Prostate gland (tissue), 2 donors: ENCODE results near the gene ITLN1. TPM values are rescaled to one million over a fixed set of nuclear protein-coding genes. Genes with fewer than 3 reads are reported as not detected.
"Not testable (repeated sequence)": the region's sequence is repeated elsewhere in the genome, so short reads cannot be mapped to it uniquely, and the experiment has no call there.

Experiments
- DNase-seq: peaks from one replicate; pipeline ENCODE4 v3.0.0-alpha.2; 2019; ENCODE audit warnings: low spot score
- H3K27ac ChIP-seq, 2 donors: fragments of 200-600 bp; sonication (generic); 2 replicates each; pipeline ENCODE4 v1.5.1; 2017 to 2019
- H3K27me3 ChIP-seq: fragments of 200-600 bp; sonication (generic); replicated peaks from 2 replicates; pipeline ENCODE4 v1.5.1; 2019; ENCODE audit not compliant: insufficient read depth
- H3K36me3 ChIP-seq, 2 donors: fragments of 200-600 bp; sonication (generic); 1 replicate in 1 of 2; 2 replicates in 1 of 2; pipeline versions ENCODE4 v1.5.1 to v1.8.1; 2017 to 2019
- H3K4me1 ChIP-seq: fragments of 200-600 bp; sonication (generic); replicated peaks from 2 replicates; pipeline ENCODE4 v1.5.1; 2019
- H3K4me3 ChIP-seq, 2 donors: fragments of 200-600 bp; sonication (generic); 2 replicates each; pipeline ENCODE4 v1.5.1; 2017 to 2019
- H3K9me3 ChIP-seq: fragments of 200-600 bp; sonication (generic); 2 replicates; pipeline ENCODE4 v1.5.1; 2017
- POLR2A ChIP-seq: fragments of 450-650 bp; IDR thresholded peaks from one replicate; pipeline ENCODE4 v1.6.1; 2016; ENCODE audit warnings: antibody characterized with exemption, mild to moderate bottlenecking
- POLR2AphosphoS5 ChIP-seq: sonication (generic); formaldehyde crosslinking; IDR thresholded peaks from one replicate; pipeline ENCODE4 v1.6.1; 2017; ENCODE audit warnings: antibody characterized with exemption
- WGBS: methylation state at CpG from one replicate; pipeline ENCODE4 v1.1.5; 2018; 5-methylcytosine and 5-hydroxymethylcytosine counted together
- intact Hi-C: fragments of 100-400 bp; cut with DNase I; formaldehyde crosslinking; loops from one replicate; pipeline ENCODE4 v1.14.2; 2022
- total RNA-seq, 2 donors: library from RNA; depleted of rRNA; stranded (reverse); fragments of >200 nt; gene quantifications; one replicate each; pipeline ENCODE4 v1.1.0, GENCODE V29; 2016
- TF ChIP-seq, protein P1 (sequence below), 4 experiments: fragments of 200-600 bp in 2 of 4; fragments of 450-650 bp in 2 of 4; sonication (generic) in 2 of 4; IDR thresholded peaks; 1 replicate in 3 of 4; 2 replicates in 1 of 4; pipeline ENCODE4 v1.5.1; 2016 to 2019; ENCODE audit warnings: antibody characterized with exemption in 4 of 4, mild to moderate bottlenecking in 2 of 4, moderate library complexity in 2 of 4

Gene ITLN1
- total RNA-seq, 2 donors from 2014 or later: 0.96 to 7.0 TPM

DNA sequence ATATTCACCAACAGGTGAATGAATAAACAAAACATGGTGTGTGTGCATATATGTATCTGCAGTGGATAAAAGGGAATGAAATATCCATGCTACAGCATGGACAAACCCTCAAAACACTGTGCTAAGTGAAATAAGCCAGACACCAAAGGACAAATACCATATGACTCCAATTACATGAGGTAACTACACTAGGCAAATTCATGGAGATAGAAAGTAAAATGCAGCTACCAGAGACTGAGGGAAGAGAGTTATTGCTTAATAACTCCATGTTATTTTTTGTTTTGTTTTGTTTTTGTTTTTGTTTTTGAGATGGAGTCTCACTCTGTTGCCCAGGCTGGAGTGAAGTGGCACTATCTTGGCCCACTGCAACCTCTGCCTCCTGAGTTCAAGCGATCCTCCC is 2.4 kb downstream of the ITLN1 start:
- H3K27me3 ChIP-seq: no peaks in the 10 kb centered on the region
- intact Hi-C loops: no loop called here
- TF ChIP-seq, protein P1, sequence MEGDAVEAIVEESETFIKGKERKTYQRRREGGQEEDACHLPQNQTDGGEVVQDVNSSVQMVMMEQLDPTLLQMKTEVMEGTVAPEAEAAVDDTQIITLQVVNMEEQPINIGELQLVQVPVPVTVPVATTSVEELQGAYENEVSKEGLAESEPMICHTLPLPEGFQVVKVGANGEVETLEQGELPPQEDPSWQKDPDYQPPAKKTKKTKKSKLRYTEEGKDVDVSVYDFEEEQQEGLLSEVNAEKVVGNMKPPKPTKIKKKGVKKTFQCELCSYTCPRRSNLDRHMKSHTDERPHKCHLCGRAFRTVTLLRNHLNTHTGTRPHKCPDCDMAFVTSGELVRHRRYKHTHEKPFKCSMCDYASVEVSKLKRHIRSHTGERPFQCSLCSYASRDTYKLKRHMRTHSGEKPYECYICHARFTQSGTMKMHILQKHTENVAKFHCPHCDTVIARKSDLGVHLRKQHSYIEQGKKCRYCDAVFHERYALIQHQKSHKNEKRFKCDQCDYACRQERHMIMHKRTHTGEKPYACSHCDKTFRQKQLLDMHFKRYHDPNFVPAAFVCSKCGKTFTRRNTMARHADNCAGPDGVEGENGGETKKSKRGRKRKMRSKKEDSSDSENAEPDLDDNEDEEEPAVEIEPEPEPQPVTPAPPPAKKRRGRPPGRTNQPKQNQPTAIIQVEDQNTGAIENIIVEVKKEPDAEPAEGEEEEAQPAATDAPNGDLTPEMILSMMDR (IDR thresholded peaks at IDR 0.05): no peak
- TF ChIP-seq POLR2A (no peak), POLR2AphosphoS5 (no peak)
- no peak overlapping the region for H3K27ac ChIP-seq
- DNase-seq: no peak
- H3K4me3 ChIP-seq: no peak overlapping the region
- H3K9me3 ChIP-seq: no peaks in the 10 kb centered on the region
- H3K36me3 ChIP-seq: no peaks in the 10 kb centered on the region
- H3K4me1 ChIP-seq: no peaks in the 10 kb centered on the region
- 100% methylated on average over 1 of the region's 1 CpG for whole genome bisulfite sequencing

DNA sequence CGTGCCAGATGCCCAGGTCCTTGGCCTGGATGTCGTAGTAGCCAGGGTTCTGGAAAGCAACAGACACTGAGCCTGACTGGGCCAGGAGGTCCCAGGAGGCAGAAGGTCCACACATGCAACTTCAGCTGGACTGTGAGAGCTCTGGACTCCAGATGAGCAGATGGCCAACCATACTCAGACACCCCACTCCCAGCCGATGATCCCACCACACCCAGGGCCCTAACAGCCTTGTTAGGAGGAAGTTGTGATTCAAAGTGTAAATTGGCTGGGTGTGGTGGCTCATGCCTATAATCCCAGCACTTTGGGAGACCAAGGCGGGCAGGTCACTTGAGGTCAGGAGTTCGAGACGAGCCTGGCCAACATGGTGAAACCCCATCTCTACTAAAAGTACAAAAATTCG is 3.7 kb downstream of the ITLN1 start:
- H3K27ac ChIP-seq, H3K27me3 ChIP-seq, DNase-seq, H3K4me1 ChIP-seq, H3K9me3 ChIP-seq, H3K4me3 ChIP-seq, intact Hi-C loops, H3K36me3 ChIP-seq: not testable (repeated sequence)
- WGBS: 89% methylated on average over 7 of the region's 7 CpGs

DNA sequence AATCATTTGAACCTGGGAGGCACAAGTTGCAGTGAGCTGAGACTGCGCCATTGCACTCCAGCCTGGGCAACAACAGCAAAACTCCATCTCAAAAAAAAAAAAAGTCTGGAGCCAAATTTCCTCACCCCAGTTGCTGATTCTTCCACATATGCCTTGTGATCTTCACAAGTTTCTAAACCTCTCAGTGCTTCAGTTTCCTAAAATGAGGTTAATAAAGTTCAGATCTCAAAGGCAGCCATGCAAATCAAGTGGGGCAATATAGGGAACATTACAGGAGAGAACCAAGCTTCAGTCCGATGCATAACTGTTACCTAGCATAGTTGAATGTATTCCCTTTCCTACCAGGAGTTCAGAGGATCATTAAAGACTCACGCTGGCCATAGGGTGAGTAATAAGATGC is 4.8 kb downstream of the ITLN1 start:
- Histone ChIP-seq H3K4me3 (no peak overlapping the region), H3K27ac (no peak overlapping the region), H3K4me1 (no peaks in the 10 kb centered on the region), H3K36me3 (no peaks in the 10 kb centered on the region), H3K9me3 (no peaks in the 10 kb centered on the region), H3K27me3 (no peaks in the 10 kb centered on the region)
- intact Hi-C loops: no loop called here
- no peak for DNase-seq
- TF ChIP-seq POLR2A (no peak), POLR2AphosphoS5 (no peak)
- TF ChIP-seq, protein P1 (IDR thresholded peaks at IDR 0.05): no peak
- WGBS: 89% methylated on average over 3 of the region's 3 CpGs

DNA sequence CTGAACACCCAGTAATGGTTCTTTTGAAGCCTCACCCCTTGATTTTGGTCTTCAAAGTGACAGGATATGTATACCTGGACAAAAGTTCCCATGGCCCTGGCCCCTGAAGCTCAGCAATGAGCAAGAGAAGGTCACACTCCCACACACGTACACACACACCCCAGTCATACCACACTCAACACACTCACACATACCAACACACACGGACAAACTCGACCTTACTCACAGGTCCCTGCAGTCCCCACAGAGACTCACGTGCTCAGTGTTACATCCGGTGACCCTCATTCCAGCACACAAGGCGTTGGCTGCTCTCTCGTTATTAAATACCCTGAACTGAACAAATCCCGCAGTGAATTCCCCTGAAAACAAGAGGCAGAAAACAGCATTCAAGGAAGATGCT is 5.9 kb downstream of the ITLN1 start:
- 74% methylated on average over 8 of the region's 8 CpGs for WGBS
- Histone ChIP-seq H3K27me3 (no peaks in the 10 kb centered on the region), H3K36me3 (no peaks in the 10 kb centered on the region), H3K4me1 (no peaks in the 10 kb centered on the region), H3K9me3 (no peaks in the 10 kb centered on the region), H3K27ac (no peak overlapping the region), H3K4me3 (no peak overlapping the region)
- intact Hi-C loops: no loop called here
- TF ChIP-seq POLR2AphosphoS5 (no peak), POLR2A (no peak)
- TF ChIP-seq, protein P1 (IDR thresholded peaks at IDR 0.05): no peak
- no peak for DNase-seq

DNA sequence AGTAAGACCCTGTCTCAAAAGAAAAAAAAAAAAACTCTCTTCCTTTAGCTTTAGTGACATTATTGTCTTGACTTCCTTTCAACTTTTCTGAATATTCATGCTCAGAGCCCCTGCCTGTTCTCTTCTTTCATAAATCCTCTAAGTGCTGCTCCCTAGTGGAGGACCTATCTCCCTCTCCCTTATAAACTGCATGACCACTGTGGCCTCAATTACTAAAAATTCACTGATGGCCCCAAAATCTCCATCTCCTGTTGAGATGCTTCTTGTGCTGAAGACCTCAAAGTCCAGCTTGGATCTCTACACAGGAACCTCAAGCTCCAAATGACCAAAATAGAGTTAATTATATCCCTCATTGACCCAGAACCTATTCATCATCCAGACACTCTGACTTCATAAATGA is 7.8 kb downstream of the ITLN1 start:
- H3K27ac ChIP-seq: no peak overlapping the region
- H3K36me3 ChIP-seq: no peaks in the 10 kb centered on the region
- intact Hi-C loops: no loop called here
- H3K9me3 ChIP-seq: no peaks in the 10 kb centered on the region
- no peaks in the 10 kb centered on the region for H3K27me3 ChIP-seq
- H3K4me1 ChIP-seq: no peaks in the 10 kb centered on the region
- no peak overlapping the region for H3K4me3 ChIP-seq
- DNase-seq: no peak
- no peak for TF ChIP-seq POLR2AphosphoS5
- TF ChIP-seq, protein P1 (IDR thresholded peaks at IDR 0.05): no peak
- TF ChIP-seq POLR2A: no peak
